Measurements from ENCODE around the gene SNX10.
"Not testable (repeated sequence)": the region's sequence is repeated elsewhere in the genome, so short reads cannot be mapped to it uniquely, and the experiment has no call there.

Gene SNX10, protein sequence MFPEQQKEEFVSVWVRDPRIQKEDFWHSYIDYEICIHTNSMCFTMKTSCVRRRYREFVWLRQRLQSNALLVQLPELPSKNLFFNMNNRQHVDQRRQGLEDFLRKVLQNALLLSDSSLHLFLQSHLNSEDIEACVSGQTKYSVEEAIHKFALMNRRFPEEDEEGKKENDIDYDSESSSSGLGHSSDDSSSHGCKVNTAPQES

DNA sequence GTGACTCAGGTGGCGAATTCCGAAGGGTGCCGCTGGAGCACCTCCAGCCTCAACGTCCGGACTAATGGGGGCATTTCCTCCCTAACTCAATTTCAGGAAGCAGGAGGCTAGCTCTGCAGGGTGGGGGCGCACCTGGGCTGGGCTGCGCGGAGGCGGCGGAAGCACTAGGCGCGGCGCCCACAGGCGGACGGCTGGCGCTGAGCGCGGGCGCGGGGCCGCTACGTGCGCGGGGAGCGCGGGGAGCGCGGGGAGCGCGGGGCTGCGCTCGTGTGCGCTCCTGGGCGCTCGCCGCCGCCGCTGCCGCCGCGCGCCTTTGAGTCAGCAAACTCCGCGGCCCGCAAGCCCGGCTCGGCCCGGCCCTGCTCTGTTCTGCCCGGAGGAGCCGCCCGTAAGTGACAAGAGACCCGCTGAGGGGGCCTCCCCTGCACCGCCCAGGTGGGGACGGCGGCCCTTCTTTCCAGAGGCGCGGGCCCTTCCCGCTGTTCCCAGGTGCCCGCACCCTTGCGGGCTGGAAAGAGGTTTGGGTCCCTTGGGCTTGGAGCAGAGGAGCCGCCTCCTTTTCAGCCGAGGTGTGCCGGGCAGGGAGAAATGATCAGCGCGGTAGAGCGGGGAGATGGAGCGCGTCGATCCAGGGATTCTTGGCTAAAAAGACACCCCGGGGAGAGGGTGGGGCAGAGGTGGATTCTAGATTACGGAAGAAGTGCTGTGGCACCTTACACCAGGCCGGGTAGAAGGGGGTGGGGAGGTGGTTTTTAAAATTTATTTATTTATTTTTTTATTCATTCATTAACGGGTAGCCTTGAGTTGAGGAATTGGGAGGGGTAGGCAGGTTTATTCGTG is at the start of gene SNX10:
TSS of gene SNX10 (plus strand) at position 164 of the 840 bp plus-strand sequence. CDS start 54,581 bp downstream, outside the sequence.
- peak; percentile 66 for DNase-seq

GRCh38 chr7:26245150-26245549 is 46.5 kb upstream of the SNX10 start:
- no peak for DNase-seq

- no peak for DNase-seq
Observed at GRCh38 chr7:26250239-26250638, 41.4 kb upstream of the SNX10 start.

GRCh38 chr7:26261866-26262265 is 29.8 kb upstream of the SNX10 start:
- DNase-seq, result not testable (repeated sequence)

DNA sequence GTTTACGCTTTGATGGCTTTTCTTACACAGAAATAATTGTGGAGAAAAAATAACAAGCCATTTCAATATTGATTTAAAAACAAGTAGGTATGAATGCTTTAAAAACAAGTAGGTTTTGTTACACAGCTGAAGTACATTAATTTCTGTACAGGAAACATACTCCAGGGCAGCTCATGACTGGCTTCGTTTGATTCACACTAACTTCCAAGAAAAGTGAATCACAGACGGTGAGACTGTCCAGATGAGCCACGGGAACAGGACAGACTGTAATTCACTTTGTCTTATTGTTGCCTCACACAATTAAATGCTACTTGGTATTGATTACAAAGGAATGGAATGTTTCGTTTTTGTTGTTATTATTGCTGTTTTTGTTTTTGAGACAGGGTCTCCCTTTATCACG is 26.6 kb upstream of the SNX10 start:
- DNase-seq, result no peak

- no peak for DNase-seq
Observed at GRCh38 chr7:26265499-26266075, 26.1 kb upstream of the SNX10 start.

DNA sequence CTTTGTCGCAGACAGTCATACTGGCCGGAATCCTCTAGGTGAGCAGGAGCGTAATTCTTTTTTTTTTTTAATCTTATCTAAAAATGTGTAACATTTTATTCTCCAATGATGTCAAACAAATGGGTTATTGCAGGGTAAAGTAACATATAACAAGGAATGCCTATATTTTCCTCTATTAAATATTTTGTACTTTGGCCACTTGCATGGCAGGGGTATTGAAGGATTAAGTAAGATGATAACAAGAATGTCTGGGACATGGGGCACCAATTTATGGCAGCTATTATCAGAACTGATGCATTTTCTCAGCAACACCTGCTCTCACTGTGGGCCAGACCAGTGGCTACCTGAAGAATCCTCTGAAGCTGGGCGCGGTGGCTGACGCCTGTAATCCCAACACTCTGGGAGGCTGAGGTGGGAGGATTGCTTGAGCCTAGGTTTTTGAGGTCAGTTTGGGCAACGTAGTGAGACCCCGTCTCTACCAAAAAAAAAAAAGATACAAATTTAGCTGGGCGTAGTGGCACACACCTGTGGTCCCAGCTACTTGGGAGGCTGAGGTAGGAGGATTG is 24.0 kb upstream of the SNX10 start:
- DNase-seq, result no peak

DNA sequence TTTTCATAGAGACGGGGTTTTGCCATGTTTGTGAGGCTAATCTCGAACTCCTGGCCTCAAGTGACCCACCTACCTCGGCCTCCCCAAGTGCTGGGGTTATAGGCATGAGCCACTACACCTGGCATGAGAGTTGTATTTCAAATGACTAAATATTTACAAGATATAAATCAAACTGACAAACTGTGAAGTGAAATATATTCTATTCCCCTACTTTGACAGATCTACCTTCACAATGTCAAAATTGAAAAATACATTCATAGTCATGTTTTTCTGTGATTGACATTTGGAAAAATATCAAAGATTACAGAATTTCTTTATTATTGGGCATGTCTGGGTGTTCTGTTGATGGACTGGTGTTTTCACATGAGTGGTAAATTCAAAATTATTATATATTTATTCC is 16.4 kb upstream of the SNX10 start:
- DNase-seq, result no peak

- DNase-seq, result no peak
Observed at GRCh38 chr7:26278770-26279169, 12.9 kb upstream of the SNX10 start.

- DNase-seq, result no peak
Observed at GRCh38 chr7:26279405-26279804, 12.3 kb upstream of the SNX10 start.

- DNase-seq, result no peak
Observed at GRCh38 chr7:26280097-26280496, 11.6 kb upstream of the SNX10 start.

- DNase-seq, result no peak
Observed at GRCh38 chr7:26280723-26281122, 10.9 kb upstream of the SNX10 start.

DNA sequence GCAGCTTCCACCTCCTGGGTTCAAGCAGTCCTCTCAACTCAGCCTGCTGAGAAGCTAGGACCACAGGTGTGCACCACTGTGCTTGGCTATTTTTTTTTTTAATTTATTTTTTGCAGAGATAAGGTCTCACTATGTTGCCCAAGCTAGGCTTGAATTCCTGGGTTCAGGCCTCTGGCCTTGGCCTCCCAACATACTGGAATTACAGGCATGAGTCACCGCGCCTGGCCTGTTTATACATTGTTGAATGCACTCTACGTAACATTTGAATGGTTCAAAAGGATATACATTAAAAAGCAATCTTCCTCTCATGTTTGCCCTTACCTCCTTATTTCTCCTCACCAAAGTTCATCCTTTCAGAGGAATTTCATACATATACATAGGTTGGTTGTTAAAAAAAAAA is 7.2 kb upstream of the SNX10 start:
- DNase-seq, result no peak

GRCh38 chr7:26284995-26285632 is 6.5 kb upstream of the SNX10 start:
- DNase-seq, result no peak

GRCh38 chr7:26286157-26286556 is 5.5 kb upstream of the SNX10 start:
- DNase-seq, result no peak

- not testable (repeated sequence) for DNase-seq
Observed at GRCh38 chr7:26288126-26288525, 3.5 kb upstream of the SNX10 start.

- no peak for DNase-seq
Observed at GRCh38 chr7:26291251-26291650, 411 bp upstream of the SNX10 start.

GRCh38 chr7:26292768-26293560 is 1.3 kb downstream of the SNX10 start:
- no peak for DNase-seq

DNA sequence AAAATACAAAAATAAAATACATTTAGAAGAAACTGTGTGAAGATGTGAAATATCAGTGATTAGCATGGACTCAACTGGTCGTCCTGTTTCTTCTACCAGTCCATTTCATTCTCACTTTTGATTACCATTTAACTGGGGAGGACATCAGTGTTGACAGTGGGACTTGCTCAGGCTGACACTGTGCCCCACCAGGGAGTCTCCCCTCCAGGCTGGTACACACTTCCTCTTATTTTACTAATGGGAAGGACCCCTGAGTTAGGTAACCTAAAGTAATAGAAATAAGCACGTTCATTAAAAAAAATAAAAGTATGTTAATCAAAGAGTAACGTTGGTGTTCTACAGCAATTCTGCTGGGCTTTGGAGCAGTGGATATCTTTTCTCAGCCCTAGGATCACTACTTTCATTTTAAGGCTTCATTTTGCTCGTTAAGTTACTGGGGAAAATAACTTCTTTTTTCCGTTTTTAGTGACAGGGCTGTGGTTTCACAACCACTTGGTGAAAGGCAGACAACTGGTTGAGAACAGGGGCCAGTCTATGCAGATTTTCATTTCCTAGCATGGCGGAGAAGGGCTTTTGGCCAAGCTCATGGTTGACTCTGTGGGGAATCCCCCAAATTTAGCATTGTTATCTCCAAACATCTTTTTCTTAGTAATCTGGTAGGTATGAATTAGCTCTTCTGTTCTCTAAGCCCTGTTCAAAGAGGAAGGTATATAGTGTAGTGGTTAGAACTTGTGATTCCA is 2.1 kb downstream of the SNX10 start:
- peak; percentile 55 for DNase-seq

- DNase-seq, result no peak
Observed at GRCh38 chr7:26295015-26295414, 3.4 kb downstream of the SNX10 start.

DNA sequence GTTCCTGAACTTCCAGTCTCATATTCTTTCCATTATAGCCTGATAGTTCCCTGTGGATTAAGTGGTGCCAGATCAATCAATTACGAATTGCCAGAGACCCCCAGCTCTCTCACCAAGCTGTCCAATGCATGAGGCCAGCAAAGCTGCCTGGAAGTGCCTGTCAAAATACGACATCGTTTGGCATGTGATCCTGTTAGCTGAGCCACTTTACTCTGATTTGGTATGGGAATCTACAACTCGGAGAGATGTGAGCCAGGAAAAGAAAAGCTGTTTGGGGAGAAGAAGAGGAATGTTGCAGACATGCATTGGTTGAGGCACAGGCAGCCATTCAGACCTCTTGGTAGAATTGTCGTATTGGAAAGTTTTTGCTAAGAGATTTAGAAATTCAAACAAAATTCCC is 3.9 kb downstream of the SNX10 start:
- DNase-seq, result no peak
